HFF-Myc (cell line): ENCODE measurements around the gene MPEG1.

Source experiments
- DNase-seq: peaks from one replicate; pipeline ENCODE4 v3.0.0-alpha.2; 2011; ENCODE audit warnings: low read depth; ENCODE audit errors: extremely low read depth
- H3K4me3 ChIP-seq: replicated peaks from 2 replicates; pipeline ENCODE4 v1.5.1; 2011; ENCODE audit warnings: low read depth, mild to moderate bottlenecking, control low read depth, low read length
- CTCF ChIP-seq: IDR thresholded peaks from 2 replicates; pipeline ENCODE4 v1.5.1; 2012; ENCODE audit warnings: mild to moderate bottlenecking, low read depth, low read length, control low read depth; ENCODE audit errors: missing control alignments

Gene MPEG1

GRCh38 chr11:59219836-59220235 is 7.1 kb upstream of the MPEG1 start:
- TF ChIP-seq CTCF = no peak
- no peak for DNase-seq

GRCh38 chr11:59218893-59219292 is 6.2 kb upstream of the MPEG1 start:
- no peak for TF ChIP-seq CTCF
- no peak overlapping the region for H3K4me3 ChIP-seq
- no peak for DNase-seq

More at GRCh38 chr11:59219836-59220235, 7.1 kb upstream of the MPEG1 start:
- H3K4me3 ChIP-seq = no peak overlapping the region

- no peak overlapping the region for H3K4me3 ChIP-seq
- no peak for DNase-seq
- TF ChIP-seq CTCF = no peak
Observed at GRCh38 chr11:59218319-59218718, 5.6 kb upstream of the MPEG1 start.

- TF ChIP-seq CTCF = no peak
- DNase-seq = peak; percentile 37
- no peak overlapping the region for H3K4me3 ChIP-seq
Observed at GRCh38 chr11:59216641-59217564, 4.2 kb upstream of the MPEG1 start.

GRCh38 chr11:59214141-59214893 is 1.6 kb upstream of the MPEG1 start:
- no peak for DNase-seq
- no peak for TF ChIP-seq CTCF
- H3K4me3 ChIP-seq = no peak overlapping the region

GRCh38 chr11:59212222-59212621 is 505 bp downstream of the MPEG1 start:
- no peak for TF ChIP-seq CTCF
- H3K4me3 ChIP-seq = no peak overlapping the region
- no peak for DNase-seq
